Nephron (organoid): Measurements from ENCODE around the gene GUK1.

Source experiments
- H3K27ac Mint-ChIP-seq, 3 experiments: 2 replicates each; pipeline ENCODE4 v1.8.0; 2020; ENCODE audit warnings: mixed read lengths in 3 of 3, mild to moderate bottlenecking in 2 of 3, moderate library complexity in 1 of 3
- H3K27me3 Mint-ChIP-seq: 2 replicates; pipeline ENCODE4 v1.8.0; 2021; ENCODE audit warnings: low read depth, mild to moderate bottlenecking, moderate library complexity, mixed read lengths
- H3K36me3 Mint-ChIP-seq: 2 replicates; pipeline ENCODE4 v1.8.0; 2020; ENCODE audit warnings: low read depth, mixed read lengths
- H3K4me1 Mint-ChIP-seq: 2 replicates; pipeline ENCODE4 v1.8.0; 2020; ENCODE audit warnings: mixed read lengths
- H3K4me3 Mint-ChIP-seq, 3 experiments: 2 replicates each; pipeline ENCODE4 v1.8.0; 2020; ENCODE audit warnings: mild to moderate bottlenecking in 3 of 3, mixed read lengths in 3 of 3, moderate library complexity in 2 of 3
- H3K9me3 Mint-ChIP-seq: 2 replicates; pipeline ENCODE4 v1.8.0; 2020; ENCODE audit warnings: mixed read lengths
- TF ChIP-seq, protein P1 (sequence below), 3 experiments: fragments of 200-600 bp; sonication (generic); IDR thresholded peaks; one replicate each; pipeline ENCODE4 v1.5.0; 2021; ENCODE audit warnings: antibody characterized with exemption in 3 of 3; ENCODE audit not compliant: unreplicated experiment in 3 of 3

Gene GUK1

DNA sequence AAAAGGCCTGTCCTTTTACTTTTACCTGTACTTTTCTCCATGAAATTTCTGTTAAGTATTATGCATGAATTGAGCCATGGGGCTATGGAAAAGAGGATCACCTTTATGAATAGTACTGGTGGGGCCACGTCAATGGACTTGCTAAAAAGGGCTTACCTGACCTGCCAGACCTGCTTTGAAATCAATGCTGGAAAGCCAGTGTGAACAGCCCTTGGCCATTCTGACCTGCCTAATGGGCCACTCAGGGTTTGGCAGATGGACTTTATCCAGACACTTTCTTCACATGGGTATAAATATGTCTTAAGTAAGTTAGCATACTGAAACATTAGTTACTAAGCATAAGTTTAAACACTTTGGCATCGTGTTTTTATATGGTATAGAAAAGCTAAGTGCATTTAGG lies 8.3 kb upstream of the GUK1 start:
- H3K4me1 Mint-ChIP-seq = peaks cover 5% of the 10 kb centered on the region
- TF ChIP-seq, protein P1, sequence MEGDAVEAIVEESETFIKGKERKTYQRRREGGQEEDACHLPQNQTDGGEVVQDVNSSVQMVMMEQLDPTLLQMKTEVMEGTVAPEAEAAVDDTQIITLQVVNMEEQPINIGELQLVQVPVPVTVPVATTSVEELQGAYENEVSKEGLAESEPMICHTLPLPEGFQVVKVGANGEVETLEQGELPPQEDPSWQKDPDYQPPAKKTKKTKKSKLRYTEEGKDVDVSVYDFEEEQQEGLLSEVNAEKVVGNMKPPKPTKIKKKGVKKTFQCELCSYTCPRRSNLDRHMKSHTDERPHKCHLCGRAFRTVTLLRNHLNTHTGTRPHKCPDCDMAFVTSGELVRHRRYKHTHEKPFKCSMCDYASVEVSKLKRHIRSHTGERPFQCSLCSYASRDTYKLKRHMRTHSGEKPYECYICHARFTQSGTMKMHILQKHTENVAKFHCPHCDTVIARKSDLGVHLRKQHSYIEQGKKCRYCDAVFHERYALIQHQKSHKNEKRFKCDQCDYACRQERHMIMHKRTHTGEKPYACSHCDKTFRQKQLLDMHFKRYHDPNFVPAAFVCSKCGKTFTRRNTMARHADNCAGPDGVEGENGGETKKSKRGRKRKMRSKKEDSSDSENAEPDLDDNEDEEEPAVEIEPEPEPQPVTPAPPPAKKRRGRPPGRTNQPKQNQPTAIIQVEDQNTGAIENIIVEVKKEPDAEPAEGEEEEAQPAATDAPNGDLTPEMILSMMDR (IDR thresholded peaks at IDR 0.05; ENCODE audit: unreplicated experiment in 3 of 3) = no peak
- peak overlapping the region in 1 of 3 experiments; percentile 48 for H3K27ac Mint-ChIP-seq
- H3K27me3 Mint-ChIP-seq = peaks cover 55% of the 10 kb centered on the region
- H3K9me3 Mint-ChIP-seq = no peaks in the 10 kb centered on the region
- no peak overlapping the region for H3K4me3 Mint-ChIP-seq
- no peaks in the 10 kb centered on the region for H3K36me3 Mint-ChIP-seq

DNA sequence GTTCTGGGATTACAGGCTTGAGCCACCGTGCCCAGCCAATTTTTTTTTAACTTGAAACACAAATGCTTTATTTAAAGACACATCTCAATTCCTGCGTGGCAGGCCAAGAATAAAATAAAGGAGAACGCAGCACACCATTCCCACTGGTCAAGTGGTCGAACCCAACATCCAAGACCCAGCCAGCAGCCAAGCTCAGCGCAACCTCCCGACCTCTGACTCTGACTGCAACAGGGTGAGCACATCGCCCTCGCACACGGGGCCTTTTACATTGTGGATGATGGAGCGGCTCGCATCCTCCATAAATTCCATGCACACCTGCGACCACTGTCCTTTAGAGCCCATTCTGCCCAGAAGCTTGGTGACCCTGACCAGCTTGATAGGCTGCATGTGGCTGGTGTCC lies 5.5 kb upstream of the GUK1 start:
- H3K27ac Mint-ChIP-seq = no peak overlapping the region
- no peaks in the 10 kb centered on the region for H3K36me3 Mint-ChIP-seq
- no peaks in the 10 kb centered on the region for H3K9me3 Mint-ChIP-seq
- H3K4me1 Mint-ChIP-seq = peaks cover 5% of the 10 kb centered on the region
- TF ChIP-seq, protein P1 (IDR thresholded peaks at IDR 0.05; ENCODE audit: unreplicated experiment in 3 of 3) = no peak
- H3K27me3 Mint-ChIP-seq = peaks cover 52% of the 10 kb centered on the region
- H3K4me3 Mint-ChIP-seq = no peak overlapping the region

DNA sequence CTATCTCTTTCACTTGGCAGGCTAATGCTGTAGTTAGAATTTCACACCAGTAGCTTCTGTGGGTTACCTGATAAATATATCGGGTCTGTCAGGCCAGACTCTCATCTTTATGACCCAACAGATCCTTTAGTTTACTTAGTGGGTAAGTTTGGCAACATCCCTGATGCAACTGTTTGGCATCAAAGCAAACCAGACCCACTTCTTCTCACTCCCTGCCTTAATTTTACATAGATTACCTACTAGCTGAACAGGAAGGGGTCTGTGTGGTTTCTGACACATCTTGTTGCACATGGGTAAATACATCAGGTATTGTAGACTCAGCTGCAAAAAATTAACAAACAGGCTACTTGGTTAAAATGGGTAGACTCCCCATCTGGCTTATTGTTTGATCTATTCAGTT lies 3.2 kb upstream of the GUK1 start:
- Mint-ChIP-seq H3K9me3 (no peaks in the 10 kb centered on the region), H3K36me3 (no peaks in the 10 kb centered on the region), H3K27ac (no peak overlapping the region), H3K4me1 (peaks cover 8% of the 10 kb centered on the region), H3K27me3 (peaks cover 39% of the 10 kb centered on the region), H3K4me3 (no peak overlapping the region)
- TF ChIP-seq, protein P1 (IDR thresholded peaks at IDR 0.05; ENCODE audit: unreplicated experiment in 3 of 3) = no peak

DNA sequence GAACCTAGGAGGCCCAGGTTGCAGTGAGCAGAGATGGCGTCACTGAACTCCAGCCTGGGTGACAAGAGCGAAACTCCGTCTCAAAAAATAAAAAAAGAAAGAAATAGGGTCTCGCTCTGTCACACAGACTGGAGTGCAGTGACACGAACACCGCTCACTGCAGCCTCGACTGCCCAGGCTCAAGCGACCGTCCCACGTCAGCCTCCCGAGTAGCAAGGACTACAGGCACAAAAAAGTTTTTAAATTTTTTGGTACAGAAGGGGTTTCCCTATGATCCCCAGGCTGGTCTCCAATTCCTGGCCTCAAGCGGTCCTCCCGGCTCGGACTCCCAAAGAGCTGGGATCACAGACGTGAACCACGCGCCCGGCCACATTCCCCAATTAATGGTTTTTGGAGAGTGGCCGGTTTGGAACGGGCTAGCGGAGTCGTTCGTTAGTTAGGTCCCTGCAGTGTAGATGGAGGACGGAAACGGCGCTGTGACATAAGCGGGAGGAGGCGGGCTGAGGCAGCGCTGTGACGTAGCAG lies 611 bp upstream of the GUK1 start:
- Mint-ChIP-seq H3K4me3 (peak overlapping the region; percentile 89 to 94 (median 91)), H3K9me3 (no peaks in the 10 kb centered on the region), H3K27me3 (peaks cover 31% of the 10 kb centered on the region), H3K4me1 (peaks cover 24% of the 10 kb centered on the region), H3K36me3 (no peaks in the 10 kb centered on the region), H3K27ac (peak overlapping the region; percentile 82 to 93 (median 93))
- TF ChIP-seq, protein P1 (IDR thresholded peaks at IDR 0.05; ENCODE audit: unreplicated experiment in 3 of 3) = no peak

DNA sequence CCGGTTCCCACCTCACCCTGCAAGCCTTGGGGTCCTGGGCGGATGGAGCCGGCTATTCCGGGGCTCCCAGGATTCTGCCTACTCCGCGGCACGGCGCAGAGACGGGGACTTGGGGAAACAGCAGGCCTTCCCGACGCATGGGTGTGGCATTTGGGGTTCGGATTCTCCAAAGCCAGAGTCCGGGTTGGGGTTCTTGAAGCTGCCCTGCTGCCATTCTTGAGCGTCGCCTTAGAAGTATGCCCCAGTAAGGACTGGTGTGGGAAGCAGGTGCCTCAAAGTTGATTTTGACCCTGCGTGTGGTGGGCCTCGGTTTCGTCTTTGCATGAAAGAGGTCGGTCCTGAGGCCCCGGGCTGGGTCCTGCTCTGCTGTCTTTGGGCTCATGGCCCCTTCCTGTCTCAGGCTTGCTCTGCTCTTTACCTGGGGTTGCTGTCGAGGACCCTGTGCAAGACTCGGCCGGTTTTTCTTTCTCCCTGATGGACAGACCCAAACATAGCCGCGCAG lies 696 bp downstream of the GUK1 start:
- peak overlapping the region; percentile 38 to 65 (median 55) for H3K27ac Mint-ChIP-seq
- peak overlapping the region; percentile 89 to 94 (median 91) for H3K4me3 Mint-ChIP-seq
- no peaks in the 10 kb centered on the region for H3K9me3 Mint-ChIP-seq
- H3K4me1 Mint-ChIP-seq = peaks cover 24% of the 10 kb centered on the region
- peaks cover 18% of the 10 kb centered on the region for H3K27me3 Mint-ChIP-seq
- no peaks in the 10 kb centered on the region for H3K36me3 Mint-ChIP-seq
- TF ChIP-seq, protein P1 (IDR thresholded peaks at IDR 0.05; ENCODE audit: unreplicated experiment in 3 of 3) = no peak
